K562 (cell line): ENCODE data around the gene ENC1. TPM values are rescaled to one million over a fixed set of nuclear protein-coding genes. Genes with fewer than 3 reads are reported as not detected.

ENCODE experiments used
- ATF1 ChIP-seq, 2 experiments: fragments of 450-650 bp in 1 of 2; IDR thresholded peaks; 2 replicates each; pipeline ENCODE4 v1.6.1; 2016; ENCODE audit warnings: missing compliant biosample characterization in 1 of 2, missing genetic modification characterization in 1 of 2
- HMG20A ChIP-seq: fragments of 450-650 bp; formaldehyde crosslinking; conservative IDR thresholded peaks from 2 replicates; pipeline ENCODE4 v1.4.0; 2020; ENCODE audit warnings: mild to moderate bottlenecking, mixed read lengths
- JUND ChIP-seq, 2 experiments: IDR thresholded peaks; 2 replicates in 1 of 2; 3 replicates in 1 of 2; pipeline ENCODE4 v1.6.1; 2011; ENCODE audit warnings: borderline replicate concordance in 2 of 2, low read depth in 2 of 2, low read length in 2 of 2, improper control_type of control experiment in 1 of 2, missing biosample characterization in 1 of 2, missing genetic modification characterization in 1 of 2, missing genetic modification reagents in 1 of 2
- NCOA4 ChIP-seq: fragments of 450-650 bp; IDR thresholded peaks from 2 replicates; pipeline ENCODE4 v1.6.1; 2018; ENCODE audit warnings: mild to moderate bottlenecking; ENCODE audit not compliant: partially characterized antibody
- NCOA6 ChIP-seq: fragments of 450-650 bp; IDR thresholded peaks from 2 replicates; pipeline ENCODE4 v1.6.1; 2017; ENCODE audit warnings: mild to moderate bottlenecking
- NR2F6 ChIP-seq: fragments of 450-650 bp; formaldehyde crosslinking; IDR thresholded peaks from 2 replicates; pipeline ENCODE4 v1.4.0; 2020; ENCODE audit warnings: mild to moderate bottlenecking
- PTBP1 ChIP-seq: fragments of 200-400 bp; formaldehyde crosslinking; IDR thresholded peaks from 2 replicates; pipeline ENCODE4 v1.6.1; 2017; ENCODE audit warnings: low read depth, low read length
- SIRT6 ChIP-seq: IDR thresholded peaks from one replicate; pipeline ENCODE4 v1.6.1; 2012; ENCODE audit warnings: low read depth, mild to moderate bottlenecking, control low read depth, inconsistent platforms, low read length, moderate library complexity
- STAT5B ChIP-seq: fragments of 250-450 bp; sonication (Bioruptor Pico); IDR thresholded peaks from 2 replicates; pipeline ENCODE4 v1.8.0; 2021; ENCODE audit warnings: mild to moderate bottlenecking, inconsistent platforms
- TAF1 ChIP-seq: IDR thresholded peaks from 2 replicates; pipeline ENCODE4 v1.6.1; 2011; ENCODE audit warnings: mild to moderate bottlenecking, low read length, moderate library complexity; ENCODE audit not compliant: insufficient read depth, control insufficient read depth, severe bottlenecking; ENCODE audit errors: extremely low read depth
- TRIM28 ChIP-seq: fragments of 450-650 bp; IDR thresholded peaks from 2 replicates; pipeline ENCODE4 v1.6.1; 2017
- ZNF232 ChIP-seq: sonication (generic); formaldehyde crosslinking; IDR thresholded peaks from 2 replicates; pipeline ENCODE4 v1.8.0; 2022; ENCODE audit warnings: mild to moderate bottlenecking, missing genetic modification reagents
- ZNF696 ChIP-seq: fragments of 250-450 bp; sonication (Bioruptor Pico); conservative IDR thresholded peaks from 2 replicates; pipeline ENCODE4 v1.4.0; 2020; ENCODE audit warnings: mild to moderate bottlenecking, moderate library complexity
- polyA plus RNA-seq, 8 experiments: library from polyadenylated mRNA; depleted of rRNA in 4 of 8; stranded (reverse) in 5 of 8; unstranded in 3 of 8; fragments of >200 nt; fragmentation: Nextera tagmentation in 2 of 8; fragmentation: Illumina TruSeq in 1 of 8; extraction: Ambion mirVana in 2 of 8; extraction: Trizol in 1 of 8; gene quantifications; 2 replicates each; pipeline versions ENCODE4 v1.2.1 to v1.2.3, GENCODE V29; 2011 to 2014; ENCODE audit warnings: inconsistent platforms in 1 of 8, missing spikeins in 1 of 8
- total RNA-seq, 7 experiments: library from RNA; depleted of rRNA in 6 of 7; stranded (reverse); fragments of >200 nt in 6 of 7; fragmentation: Illumina TruSeq in 2 of 7; extraction: Trizol in 2 of 7; gene quantifications; 2 replicates each; pipeline versions ENCODE4 v1.2.1 to v1.2.3, GENCODE V29; 2011 to 2021; ENCODE audit warnings: low replicate concordance in 1 of 7
- TF ChIP-seq, protein P1 (sequence below): sonication (generic); formaldehyde crosslinking; IDR thresholded peaks from 2 replicates; pipeline ENCODE4 v1.8.1; 2023; ENCODE audit warnings: mild to moderate bottlenecking, missing genetic modification reagents
- TF ChIP-seq, protein P2 (sequence below), 3 experiments: fragments of 200-800 bp in 1 of 3; sonication (Bioruptor generic) in 1 of 3; sonication (generic) in 1 of 3; formaldehyde crosslinking in 1 of 3; IDR thresholded peaks; 2 replicates each; pipeline versions ENCODE4 v1.6.1 to v1.8.0; 2016 to 2022; ENCODE audit warnings: mild to moderate bottlenecking in 2 of 3, missing compliant biosample characterization in 2 of 3, missing genetic modification characterization in 2 of 3, missing genetic modification reagents in 1 of 3
- TF ChIP-seq, protein P3 (sequence below): sonication (generic); formaldehyde crosslinking; IDR thresholded peaks from 2 replicates; pipeline ENCODE4 v1.8.0; 2022; ENCODE audit warnings: mild to moderate bottlenecking, missing genetic modification reagents
- TF ChIP-seq, protein P4 (sequence below): fragments of 250-450 bp; sonication (Bioruptor Pico); IDR thresholded peaks from 2 replicates; pipeline ENCODE4 v1.5.0; 2022; ENCODE audit warnings: mild to moderate bottlenecking

ENC1 gene
- total and polyA plus RNA-seq, 9 of the 15 experiments (the other 6 are each of a cell fraction or from before 2014, with no cell fraction given), result 0.17 to 3.2 (median 0.97) TPM

DNA sequence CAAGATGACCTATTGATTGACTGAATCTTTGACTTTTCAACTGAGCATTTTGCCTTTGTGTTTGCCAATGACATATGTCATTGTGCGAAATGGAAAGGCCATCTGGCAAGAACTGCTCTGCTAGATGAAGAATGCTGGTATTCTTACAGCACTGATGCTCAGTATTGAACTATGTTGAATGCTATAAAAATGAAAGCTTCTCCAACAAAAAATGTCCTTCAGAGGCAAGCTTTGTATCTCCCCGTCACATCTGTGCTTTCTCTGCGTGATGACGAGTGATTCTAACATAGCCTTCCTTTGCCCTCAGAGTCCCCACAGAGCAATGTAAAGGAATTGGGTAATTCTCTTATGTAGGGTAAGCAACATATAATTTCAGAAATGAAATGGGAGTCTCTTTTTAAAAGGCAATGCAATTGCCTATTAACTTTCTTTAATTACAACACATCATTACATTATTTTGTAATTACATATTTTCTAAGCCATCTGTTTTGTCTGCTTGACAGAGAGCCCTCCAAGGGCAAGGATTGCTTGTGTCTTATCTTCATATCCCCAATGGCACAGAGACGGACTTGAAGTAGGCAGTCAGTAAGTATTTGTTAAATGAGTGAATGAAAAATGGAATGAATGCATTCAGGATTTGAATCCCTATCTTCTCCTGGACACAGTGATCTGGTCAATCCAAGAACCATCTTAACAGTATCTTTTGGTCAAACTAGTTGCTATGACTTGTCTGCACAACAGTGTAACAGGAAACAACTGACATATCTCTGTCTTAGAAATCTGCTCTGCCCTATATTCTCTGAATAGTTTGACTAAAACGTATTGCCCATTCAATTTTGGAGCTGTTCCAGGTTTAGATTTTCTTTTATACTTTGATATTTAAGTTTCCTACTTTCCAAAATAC lies 46.1 kb downstream of the ENC1 start (continued):
- TF ChIP-seq, protein P1, sequence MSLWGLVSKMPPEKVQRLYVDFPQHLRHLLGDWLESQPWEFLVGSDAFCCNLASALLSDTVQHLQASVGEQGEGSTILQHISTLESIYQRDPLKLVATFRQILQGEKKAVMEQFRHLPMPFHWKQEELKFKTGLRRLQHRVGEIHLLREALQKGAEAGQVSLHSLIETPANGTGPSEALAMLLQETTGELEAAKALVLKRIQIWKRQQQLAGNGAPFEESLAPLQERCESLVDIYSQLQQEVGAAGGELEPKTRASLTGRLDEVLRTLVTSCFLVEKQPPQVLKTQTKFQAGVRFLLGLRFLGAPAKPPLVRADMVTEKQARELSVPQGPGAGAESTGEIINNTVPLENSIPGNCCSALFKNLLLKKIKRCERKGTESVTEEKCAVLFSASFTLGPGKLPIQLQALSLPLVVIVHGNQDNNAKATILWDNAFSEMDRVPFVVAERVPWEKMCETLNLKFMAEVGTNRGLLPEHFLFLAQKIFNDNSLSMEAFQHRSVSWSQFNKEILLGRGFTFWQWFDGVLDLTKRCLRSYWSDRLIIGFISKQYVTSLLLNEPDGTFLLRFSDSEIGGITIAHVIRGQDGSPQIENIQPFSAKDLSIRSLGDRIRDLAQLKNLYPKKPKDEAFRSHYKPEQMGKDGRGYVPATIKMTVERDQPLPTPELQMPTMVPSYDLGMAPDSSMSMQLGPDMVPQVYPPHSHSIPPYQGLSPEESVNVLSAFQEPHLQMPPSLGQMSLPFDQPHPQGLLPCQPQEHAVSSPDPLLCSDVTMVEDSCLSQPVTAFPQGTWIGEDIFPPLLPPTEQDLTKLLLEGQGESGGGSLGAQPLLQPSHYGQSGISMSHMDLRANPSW (CRISPR knock-in tag), result no peak
- TF ChIP-seq TRIM28, result no peak
- TF ChIP-seq NCOA4, result no peak
- no peak for TF ChIP-seq NCOA6
- TF ChIP-seq, protein P2, sequence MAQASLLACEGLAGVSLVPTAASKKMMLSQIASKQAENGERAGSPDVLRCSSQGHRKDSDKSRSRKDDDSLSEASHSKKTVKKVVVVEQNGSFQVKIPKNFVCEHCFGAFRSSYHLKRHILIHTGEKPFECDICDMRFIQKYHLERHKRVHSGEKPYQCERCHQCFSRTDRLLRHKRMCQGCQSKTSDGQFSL (CRISPR knock-in tag; IDR thresholded peaks at IDR 0.05), result no peak
- TF ChIP-seq, protein P2 (tag; IDR thresholded peaks at IDR 0.05), result no peak
- TF ChIP-seq PTBP1, result no peak
- TF ChIP-seq, protein P3, sequence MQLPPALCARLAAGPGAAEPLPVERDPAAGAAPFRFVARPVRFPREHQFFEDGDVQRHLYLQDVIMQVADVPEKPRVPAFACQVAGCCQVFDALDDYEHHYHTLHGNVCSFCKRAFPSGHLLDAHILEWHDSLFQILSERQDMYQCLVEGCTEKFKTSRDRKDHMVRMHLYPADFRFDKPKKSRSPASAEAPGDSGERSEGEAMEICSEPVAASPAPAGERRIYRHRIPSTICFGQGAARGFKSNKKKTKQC (CRISPR knock-in tag), result no peak
- TF ChIP-seq, protein P4, sequence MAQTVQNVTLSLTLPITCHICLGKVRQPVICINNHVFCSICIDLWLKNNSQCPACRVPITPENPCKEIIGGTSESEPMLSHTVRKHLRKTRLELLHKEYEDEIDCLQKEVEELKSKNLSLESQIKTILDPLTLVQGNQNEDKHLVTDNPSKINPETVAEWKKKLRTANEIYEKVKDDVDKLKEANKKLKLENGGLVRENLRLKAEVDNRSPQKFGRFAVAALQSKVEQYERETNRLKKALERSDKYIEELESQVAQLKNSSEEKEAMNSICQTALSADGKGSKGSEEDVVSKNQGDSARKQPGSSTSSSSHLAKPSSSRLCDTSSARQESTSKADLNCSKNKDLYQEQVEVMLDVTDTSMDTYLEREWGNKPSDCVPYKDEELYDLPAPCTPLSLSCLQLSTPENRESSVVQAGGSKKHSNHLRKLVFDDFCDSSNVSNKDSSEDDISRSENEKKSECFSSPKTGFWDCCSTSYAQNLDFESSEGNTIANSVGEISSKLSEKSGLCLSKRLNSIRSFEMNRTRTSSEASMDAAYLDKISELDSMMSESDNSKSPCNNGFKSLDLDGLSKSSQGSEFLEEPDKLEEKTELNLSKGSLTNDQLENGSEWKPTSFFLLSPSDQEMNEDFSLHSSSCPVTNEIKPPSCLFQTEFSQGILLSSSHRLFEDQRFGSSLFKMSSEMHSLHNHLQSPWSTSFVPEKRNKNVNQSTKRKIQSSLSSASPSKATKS (CRISPR knock-in tag), result no peak
- TF ChIP-seq HMG20A (CRISPR knock-in tag), result no peak
- TF ChIP-seq NR2F6 (CRISPR knock-in tag), result no peak
- peak; percentile 35; the same call in 1 of the 2 replicates for TF ChIP-seq JUND (IDR thresholded peaks at IDR 0.05; ENCODE audit: borderline replicate concordance, low read depth, low read length)
- no peak for TF ChIP-seq JUND (tag; IDR thresholded peaks at IDR 0.05; ENCODE audit: borderline replicate concordance, low read depth, low read length)
- TF ChIP-seq SIRT6, result no peak
- no peak for TF ChIP-seq ATF1 (CRISPR knock-in tag; IDR thresholded peaks at IDR 0.05)
- TF ChIP-seq ATF1 (tag; IDR thresholded peaks at IDR 0.05), result peak; percentile 41; the same call in 1 of the 2 replicates
- no peak for TF ChIP-seq TAF1
- TF ChIP-seq ZNF696 (CRISPR knock-in tag), result no peak
- TF ChIP-seq STAT5B (CRISPR knock-in tag), result no peak
- TF ChIP-seq ZNF232 (CRISPR knock-in tag), result no peak
